GM21528 (cell line): ENCODE measurements around the gene CAV3.

ENCODE experiments used
- ATAC-seq: cut with Tn5 transposase; IDR thresholded peaks from one replicate; pipeline ENCODE4 v1.9.1; 2021; ENCODE audit warnings: mild to moderate bottlenecking, moderate library complexity; ENCODE audit not compliant: unreplicated experiment, low FRiP score

CAV3 gene

GRCh38 chr3:8759038-8759707 lies 25.6 kb downstream of the CAV3 start:
- no peak for ATAC-seq

DNA sequence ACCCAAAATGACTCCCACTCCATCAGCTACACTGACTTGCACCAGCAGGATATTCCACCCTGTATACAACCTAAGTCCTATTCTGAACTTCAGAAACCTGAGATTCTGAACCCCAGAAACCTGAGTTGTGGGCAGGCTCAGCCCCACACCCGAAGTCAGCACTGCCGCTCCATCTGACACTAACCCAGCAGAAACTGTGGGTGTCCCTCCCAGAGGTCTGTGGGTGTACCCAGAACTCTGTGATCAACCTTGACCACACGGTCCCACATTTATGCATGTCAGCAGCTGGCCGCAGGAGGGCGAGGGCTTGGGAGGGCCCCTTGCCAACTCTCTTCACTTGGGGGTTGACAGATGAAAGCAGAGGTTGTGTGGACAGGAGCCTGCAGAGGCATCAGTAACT lies 26.5 kb downstream of the CAV3 start:
- ATAC-seq: no peak

- ATAC-seq: no peak
These were observed 26.9 kb downstream of the CAV3 start for GRCh38 chr3:8760506-8760905.

GRCh38 chr3:8761866-8762265 lies 28.3 kb downstream of the CAV3 start:
- no peak for ATAC-seq

- ATAC-seq: no peak
These were observed 29.2 kb downstream of the CAV3 start for GRCh38 chr3:8762607-8763377.

GRCh38 chr3:8764528-8764927 lies 30.9 kb downstream of the CAV3 start:
- ATAC-seq: no peak

- no peak for ATAC-seq
These were observed 31.9 kb downstream of the CAV3 start for GRCh38 chr3:8765528-8765927.

- no peak for ATAC-seq
These were observed 32.5 kb downstream of the CAV3 start for GRCh38 chr3:8766148-8766547.

DNA sequence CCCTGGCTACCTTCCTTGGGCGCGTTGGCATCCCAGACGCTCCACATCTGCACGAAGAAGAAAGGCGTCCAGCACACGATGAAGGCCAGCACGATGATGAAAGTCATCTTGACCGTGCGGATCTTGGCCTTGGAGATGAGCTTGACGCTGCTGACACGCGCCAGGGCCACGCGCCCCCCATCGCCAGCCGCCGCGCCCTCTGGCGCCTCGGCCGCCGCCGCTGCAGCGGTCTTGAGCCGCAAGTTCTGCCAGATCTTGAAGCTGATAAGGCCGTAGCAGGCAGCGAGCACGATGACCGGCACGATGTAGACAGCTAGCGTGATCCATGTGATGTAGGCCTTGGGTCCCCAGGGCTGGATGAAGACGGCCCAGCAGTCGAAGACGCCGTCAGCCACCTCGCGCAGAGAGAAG lies 33.7 kb downstream of the CAV3 start:
- no peak for ATAC-seq

DNA sequence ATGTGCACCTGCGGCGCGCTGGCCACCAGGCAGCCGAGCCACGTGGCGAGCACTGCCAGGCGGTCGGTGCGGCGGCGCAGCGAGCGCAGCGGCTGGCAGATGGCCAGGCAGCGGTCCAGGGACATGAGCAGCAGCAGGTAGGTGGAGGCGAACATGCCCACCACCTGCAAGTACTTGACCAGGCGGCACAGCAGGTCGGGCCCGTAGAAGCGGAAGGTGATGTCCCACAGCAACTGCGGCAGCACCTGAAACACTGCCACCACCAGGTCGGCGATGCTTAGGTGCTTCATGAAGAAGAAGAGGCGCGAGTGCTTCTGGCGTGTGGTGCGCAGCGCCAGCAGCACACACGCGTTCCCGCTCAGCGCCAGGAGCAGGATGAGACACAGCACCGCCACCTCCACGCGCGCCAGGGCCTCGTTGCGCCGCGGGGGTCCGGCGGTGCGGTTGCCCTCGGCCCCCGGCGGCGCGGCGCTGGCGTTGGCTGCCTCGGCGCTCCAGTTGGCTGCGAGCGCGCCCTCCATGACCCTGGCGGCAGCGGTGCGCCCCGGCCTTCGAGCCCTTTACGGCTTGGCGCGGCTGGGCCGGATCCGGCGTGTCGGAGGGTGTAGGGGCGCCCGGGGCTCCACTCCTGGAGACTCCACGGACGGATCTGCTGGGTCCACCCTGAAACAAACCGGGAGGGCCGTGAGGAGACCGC lies 34.2 kb downstream of the CAV3 start:
- ATAC-seq: peak; percentile 56

DNA sequence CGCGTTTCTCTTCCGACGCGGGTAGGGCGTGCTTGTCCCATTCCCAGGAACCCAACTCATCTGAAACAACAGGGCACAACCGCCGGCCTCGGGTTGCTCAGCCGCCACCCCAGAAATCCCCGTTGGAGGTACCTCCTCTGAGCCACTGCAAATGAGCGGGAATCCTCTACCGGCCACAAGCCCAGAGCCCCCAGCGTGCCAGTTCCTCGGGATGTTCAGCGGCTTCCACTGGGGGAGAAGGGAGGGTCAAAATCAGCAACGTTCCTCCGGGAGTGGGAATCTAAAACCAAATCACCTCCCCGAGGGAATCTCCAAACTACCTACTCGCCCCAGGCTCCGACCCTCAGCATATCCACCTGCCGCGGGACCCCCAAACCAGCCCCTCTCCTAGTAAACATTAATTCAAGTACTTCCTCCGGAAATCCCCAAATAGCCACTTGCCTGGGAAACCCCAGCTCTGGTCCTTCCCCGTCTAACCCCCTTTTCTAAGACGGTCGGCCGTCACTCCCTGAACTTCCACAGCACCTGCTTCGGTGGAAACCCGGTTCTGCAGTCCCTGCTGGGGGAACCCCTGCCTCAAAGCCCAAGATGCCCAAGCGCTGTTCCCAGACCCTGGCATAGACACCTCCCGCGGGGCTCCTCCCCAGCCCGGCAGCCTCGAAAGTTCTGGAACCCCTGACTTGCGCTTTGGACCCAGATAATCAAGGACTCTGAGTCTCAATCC lies 34.9 kb downstream of the CAV3 start:
- peak; percentile 8 for ATAC-seq

GRCh38 chr3:8769088-8769822 lies 35.7 kb downstream of the CAV3 start, which contains the start of gene OXTR:
Gene OXTR (minus strand): TSS chr3:8769613. CDS start chr3:8768187, 1,426 bp downstream.
- ATAC-seq: peak; percentile 84

GRCh38 chr3:8773941-8774542 lies 40.4 kb downstream of the CAV3 start:
- no peak for ATAC-seq

DNA sequence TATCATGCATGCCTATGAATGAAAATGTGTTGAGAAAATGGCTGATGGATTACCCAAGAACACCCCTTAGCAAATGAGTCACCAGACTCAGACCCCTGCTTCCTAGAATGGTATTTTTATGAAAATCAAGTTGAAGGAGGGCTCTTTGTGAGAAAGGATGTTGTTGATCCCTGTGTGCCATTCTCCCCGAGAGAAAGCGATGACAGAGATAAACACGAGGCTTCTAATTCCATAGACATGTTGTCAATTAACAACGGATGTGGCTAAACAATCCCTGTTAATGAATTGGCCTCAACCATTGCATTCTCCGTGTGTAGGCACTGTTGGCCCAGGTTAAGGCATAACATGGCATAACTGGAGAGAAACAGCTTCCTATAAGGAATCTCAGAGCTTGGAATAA lies 41.6 kb downstream of the CAV3 start:
- ATAC-seq: no peak

GRCh38 chr3:8775602-8776001 lies 42.0 kb downstream of the CAV3 start:
- ATAC-seq: no peak

- ATAC-seq: no peak
These were observed 42.8 kb downstream of the CAV3 start for GRCh38 chr3:8776406-8776805.

- no peak for ATAC-seq
These were observed 43.8 kb downstream of the CAV3 start for GRCh38 chr3:8777201-8777977.

- ATAC-seq: no peak
These were observed 44.3 kb downstream of the CAV3 start for GRCh38 chr3:8777978-8778267.

- ATAC-seq: no peak
These were observed 44.9 kb downstream of the CAV3 start for GRCh38 chr3:8778475-8778874.
